B cell (primary cell): ENCODE measurements around the gene AFAP1L1.

ENCODE experiments used
- CTCF ChIP-seq: fragments of 200-600 bp; IDR thresholded peaks from one replicate; pipeline ENCODE4 v1.8.0; 2022; ENCODE audit warnings: antibody characterized with exemption, mild to moderate bottlenecking
- EZH2 ChIP-seq: IDR thresholded peaks from 2 replicates; pipeline ENCODE4 v1.6.1; 2012; ENCODE audit warnings: borderline replicate concordance, low read depth, mild to moderate bottlenecking, moderate library complexity, low read length; ENCODE audit not compliant: insufficient read depth, poor library complexity, severe bottlenecking

GRCh38 chr5:149381261-149381985 is 109.8 kb downstream of the AFAP1L1 start:
- no peak for TF ChIP-seq CTCF
- no peak for TF ChIP-seq EZH2
